WTC11 (cell line): ENCODE measurements around the gene LGALS9. TPM values are rescaled to one million over a fixed set of nuclear protein-coding genes. Genes with fewer than 3 reads are reported as not detected.
"Not testable (repeated sequence)": the region's sequence is repeated elsewhere in the genome, so short reads cannot be mapped to it uniquely, and the experiment has no call there.

Experiments
- ATAC-seq: fragments of 200-7000 bp; cut with Tn5 transposase; 2 replicates; pipeline ENCODE4 v1.10.0; 2021; ENCODE audit warnings: mild to moderate bottlenecking, moderate library complexity
- CTCF ChIA-PET: fragments of 300-600 bp; sonication (Branson Sonifier 250); formaldehyde crosslinking; loops from one replicate; lab custom pipeline; 2021; ENCODE audit warnings: antibody characterized with exemption; lab: Charles Lee
- POLR2A ChIA-PET: fragments of 350-600 bp; sonication (Branson Sonifier 250); formaldehyde crosslinking; loops from one replicate; lab custom pipeline; 2021; ENCODE audit warnings: antibody characterized with exemption; lab: Charles Lee
- DNase-seq: peaks from one replicate; pipeline ENCODE4 v3.0.0; 2021; ENCODE audit warnings: low spot score
- H3K27ac Mint-ChIP-seq: 2 replicates; pipeline ENCODE4 v1.8.0; 2021; ENCODE audit warnings: mixed read lengths
- H3K27me3 Mint-ChIP-seq: 2 replicates; pipeline ENCODE4 v1.8.0; 2021; ENCODE audit warnings: low read depth, mild to moderate bottlenecking, moderate library complexity, mixed read lengths
- H3K36me3 Mint-ChIP-seq: 2 replicates; pipeline ENCODE4 v1.8.0; 2021; ENCODE audit warnings: mixed read lengths
- H3K4me1 Mint-ChIP-seq: 2 replicates; pipeline ENCODE4 v1.8.0; 2022; ENCODE audit warnings: mixed read lengths
- H3K4me3 Mint-ChIP-seq: 2 replicates; pipeline ENCODE4 v1.8.0; 2021; ENCODE audit warnings: mild to moderate bottlenecking, moderate library complexity, mixed read lengths
- H3K9me3 Mint-ChIP-seq: 2 replicates; pipeline ENCODE4 v1.8.0; 2021; ENCODE audit warnings: mixed read lengths
- ATF2 ChIP-seq: sonication (generic); formaldehyde crosslinking; IDR thresholded peaks from 2 replicates; pipeline ENCODE4 v1.8.1; 2022; ENCODE audit warnings: low read depth, missing genetic modification reagents, borderline replicate concordance
- ATF3 ChIP-seq: sonication (generic); formaldehyde crosslinking; conservative IDR thresholded peaks from 2 replicates; pipeline ENCODE4 v1.8.1; 2022; ENCODE audit warnings: mild to moderate bottlenecking, missing genetic modification reagents
- CTCF ChIP-seq: fragments of 200-600 bp; IDR thresholded peaks from 2 replicates; pipeline ENCODE4 v1.8.0; 2022; ENCODE audit warnings: antibody characterized with exemption
- E2F4 ChIP-seq: sonication (generic); formaldehyde crosslinking; IDR thresholded peaks from 2 replicates; pipeline ENCODE4 v1.8.1; 2022; ENCODE audit warnings: low read depth, mild to moderate bottlenecking, moderate library complexity, missing genetic modification reagents, borderline replicate concordance
- ERG ChIP-seq: fragments of 250-450 bp; sonication (Bioruptor Pico); IDR thresholded peaks from 2 replicates; pipeline ENCODE4 v1.8.0; 2021; ENCODE audit warnings: mild to moderate bottlenecking
- HMGXB4 ChIP-seq: sonication (generic); formaldehyde crosslinking; IDR thresholded peaks from 2 replicates; pipeline ENCODE4 v1.8.1; 2023; ENCODE audit warnings: mild to moderate bottlenecking, moderate library complexity, missing genetic modification reagents
- MYBL2 ChIP-seq: sonication (generic); formaldehyde crosslinking; IDR thresholded peaks from 2 replicates; pipeline ENCODE4 v1.8.1; 2023; ENCODE audit warnings: mild to moderate bottlenecking, moderate library complexity, missing genetic modification reagents
- NFE2L1 ChIP-seq: sonication (generic); formaldehyde crosslinking; IDR thresholded peaks from 2 replicates; pipeline ENCODE4 v1.8.1; 2023; ENCODE audit warnings: missing genetic modification reagents
- PRDM15 ChIP-seq: sonication (generic); formaldehyde crosslinking; IDR thresholded peaks from 2 replicates; pipeline ENCODE4 v1.8.0; 2022; ENCODE audit warnings: missing genetic modification reagents
- ZNF423 ChIP-seq: fragments of 250-450 bp; sonication (Bioruptor Pico); IDR thresholded peaks from 2 replicates; pipeline ENCODE4 v2.1.2; 2022; ENCODE audit warnings: mild to moderate bottlenecking, moderate library complexity
- total RNA-seq: library from RNA; stranded (reverse); gene quantifications from 3 replicates; pipeline ENCODE4 v1.2.3, GENCODE V29; 2021

LGALS9 gene
- total RNA-seq, 1 experiment from 2014 or later, result 5.7 TPM

GRCh38 chr17:27666270-27666669 is 35.3 kb downstream of the LGALS9 start:
- H3K4me1 Mint-ChIP-seq, DNase-seq, H3K4me3 Mint-ChIP-seq, H3K36me3 Mint-ChIP-seq, POLR2A ChIA-PET, H3K27me3 Mint-ChIP-seq, ATAC-seq, H3K27ac Mint-ChIP-seq, H3K9me3 Mint-ChIP-seq: not testable (repeated sequence)
- 0 out of 2 replicates have a peak, but pooled peaks have one; percentile 24 for TF ChIP-seq E2F4
- CTCF ChIA-PET, result interaction anchor here (1.0 to 1.9 kb wide), 3 partner anchors 12 to 90 kb away, joined by 3 to 7 read pairs (median 5); no protein-coding TSS in a partner anchor

GRCh38 chr17:27666831-27667560 is 36.0 kb downstream of the LGALS9 start:
- CTCF ChIA-PET, result interaction anchor here (1.5 to 1.9 kb wide), 2 partner anchors 81 to 90 kb away, joined by 3 to 5 read pairs; no protein-coding TSS in a partner anchor

GRCh38 chr17:27667656-27668487 is 36.9 kb downstream of the LGALS9 start:
- ATAC-seq (no peak), DNase-seq (no peak)
- no peak overlapping the region for H3K4me3 Mint-ChIP-seq
- CTCF ChIA-PET, result no interaction called here
- POLR2A ChIA-PET, result no interaction called here
- H3K9me3 Mint-ChIP-seq, result no peaks in the 10 kb centered on the region
- no peak overlapping the region for H3K27ac Mint-ChIP-seq
- H3K27me3 Mint-ChIP-seq, result no peaks in the 10 kb centered on the region
- H3K4me1 Mint-ChIP-seq, result no peaks in the 10 kb centered on the region
- no peaks in the 10 kb centered on the region for H3K36me3 Mint-ChIP-seq
- TF ChIP-seq PRDM15 (no peak), HMGXB4 (CRISPR knock-in tag) (no peak), MYBL2 (no peak), ZNF423 (CRISPR knock-in tag) (no peak), ATF3 (no peak)

More at GRCh38 chr17:27666831-27667560, 36.0 kb downstream of the LGALS9 start:
- ATAC-seq (no peak), DNase-seq (no peak)
- Mint-ChIP-seq H3K27me3 (no peaks in the 10 kb centered on the region), H3K4me3 (no peak overlapping the region), H3K4me1 (no peaks in the 10 kb centered on the region), H3K27ac (no peak overlapping the region), H3K36me3 (no peaks in the 10 kb centered on the region), H3K9me3 (no peaks in the 10 kb centered on the region)
- POLR2A ChIA-PET, result no interaction called here
- TF ChIP-seq CTCF, result no peak
- TF ChIP-seq NFE2L1 (CRISPR knock-in tag), result no peak
- TF ChIP-seq ATF2 (CRISPR knock-in tag), result no peak
- TF ChIP-seq ERG (CRISPR knock-in tag), result no peak
